Hepatocyte (in vitro differentiated cells): ENCODE measurements around the gene IL4R. TPM values are rescaled to one million over a fixed set of nuclear protein-coding genes. Genes with fewer than 3 reads are reported as not detected.

Source experiments
- DNase-seq: peaks from one replicate; pipeline ENCODE4 v3.0.0-alpha.2; 2016; ENCODE audit warnings: low spot score
- H2AFZ ChIP-seq: fragments of 200-600 bp; sonication (generic); 2 replicates; pipeline ENCODE4 v1.6.0; 2016; ENCODE audit warnings: antibody characterized with exemption, mild to moderate bottlenecking
- H3K27ac ChIP-seq: fragments of 200-600 bp; sonication (generic); 2 replicates; pipeline ENCODE4 v1.5.1; 2016; ENCODE audit warnings: mild to moderate bottlenecking
- H3K27me3 ChIP-seq: fragments of 200-600 bp; sonication (generic); 2 replicates; pipeline ENCODE4 v1.6.1; 2016
- H3K36me3 ChIP-seq: fragments of 200-600 bp; sonication (generic); replicated peaks from 2 replicates; pipeline ENCODE4 v1.5.1; 2016; ENCODE audit warnings: low read depth; ENCODE audit not compliant: insufficient read depth
- H3K4me1 ChIP-seq: fragments of 200-600 bp; sonication (generic); 2 replicates; pipeline ENCODE4 v1.5.1; 2016; ENCODE audit warnings: mild to moderate bottlenecking, moderate library complexity; ENCODE audit not compliant: insufficient read depth
- H3K4me2 ChIP-seq: fragments of 200-600 bp; sonication (generic); 2 replicates; pipeline ENCODE4 v1.6.0; 2016
- H3K4me3 ChIP-seq: fragments of 200-600 bp; sonication (generic); 2 replicates; pipeline ENCODE4 v1.5.1; 2016; ENCODE audit warnings: mild to moderate bottlenecking
- H3K79me2 ChIP-seq: fragments of 200-600 bp; sonication (generic); 2 replicates; pipeline ENCODE4 v1.6.0; 2017; ENCODE audit warnings: mild to moderate bottlenecking
- H3K9me2 ChIP-seq: fragments of 200-600 bp; sonication (generic); replicated peaks from 2 replicates; pipeline ENCODE4 v1.6.0; 2017; ENCODE audit warnings: mild to moderate bottlenecking; ENCODE audit not compliant: insufficient read depth
- H3K9me3 ChIP-seq: fragments of 200-600 bp; sonication (generic); 2 replicates; pipeline ENCODE4 v1.5.1; 2016; ENCODE audit warnings: low read depth, mild to moderate bottlenecking
- H4K20me1 ChIP-seq: fragments of 200-600 bp; sonication (generic); 2 replicates; pipeline ENCODE4 v1.6.0; 2016; ENCODE audit warnings: mild to moderate bottlenecking; ENCODE audit not compliant: insufficient read depth, poor library complexity, severe bottlenecking
- EZH2 ChIP-seq: fragments of 200-600 bp; sonication (generic); IDR thresholded peaks from 2 replicates; pipeline ENCODE4 v1.6.1; 2016; ENCODE audit warnings: antibody characterized with exemption, mild to moderate bottlenecking, borderline replicate concordance
- EZH2phosphoT487 ChIP-seq: fragments of 200-600 bp; sonication (generic); IDR thresholded peaks from one replicate; pipeline ENCODE4 v1.6.1; 2018; ENCODE audit warnings: antibody characterized with exemption, mild to moderate bottlenecking, low read depth, moderate library complexity; ENCODE audit not compliant: unreplicated experiment, severe bottlenecking
- WGBS: methylation state at CpG from one replicate; pipeline ENCODE4 v1.1.6; 2016; ENCODE audit warnings: low lambda C conversion rate; ENCODE audit errors: missing lambda C conversion rate; 5-methylcytosine and 5-hydroxymethylcytosine counted together
- polyA plus RNA-seq: library from polyadenylated mRNA; unstranded; fragments of >200 nt; fragmentation: Nextera tagmentation; extraction: Ambion mirVana; gene quantifications from 2 replicates; pipeline ENCODE4 v1.2.1, GENCODE V29; 2016
- total RNA-seq: library from RNA; depleted of rRNA; stranded (reverse); fragments of >200 nt; gene quantifications from 2 replicates; pipeline ENCODE4 v1.2.3, GENCODE V29; 2014
- TF ChIP-seq, protein P1 (sequence below): fragments of 200-600 bp; sonication (generic); IDR thresholded peaks from 2 replicates; pipeline ENCODE4 v1.5.1; 2016; ENCODE audit warnings: antibody characterized with exemption, mild to moderate bottlenecking; ENCODE audit not compliant: poor library complexity

IL4R gene
- total and polyA plus RNA-seq, 2 experiments from 2014 or later, result 22.3 to 23.6 TPM

DNA sequence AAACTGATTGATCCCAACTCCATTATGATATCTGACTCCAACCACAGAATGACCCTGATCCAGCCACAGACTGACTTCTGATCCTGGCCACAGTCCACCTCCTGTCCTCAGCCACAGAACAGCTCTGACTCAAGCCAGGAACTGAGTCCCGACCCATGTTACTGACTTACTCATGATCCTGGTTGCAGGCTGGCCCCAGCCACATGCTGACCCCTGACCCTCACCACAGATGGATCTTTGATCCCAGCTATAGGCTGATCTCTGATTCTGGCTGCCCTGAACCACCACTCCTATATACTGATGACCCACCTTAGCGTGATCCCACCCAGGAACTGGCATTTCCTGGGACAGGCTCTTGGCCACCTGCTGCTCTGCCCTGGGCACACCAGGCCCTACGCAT, 56.0 kb downstream of the IL4R start:
- Histone ChIP-seq H3K4me2 (no peak overlapping the region), H4K20me1 (no peaks in the 10 kb centered on the region), H2AFZ (no peak overlapping the region), H3K9me3 (no peaks in the 10 kb centered on the region), H3K27me3 (no peaks in the 10 kb centered on the region), H3K9me2 (no peaks in the 10 kb centered on the region), H3K4me1 (peaks cover 7% of the 10 kb centered on the region), H3K27ac (no peak overlapping the region), H3K4me3 (no peak overlapping the region), H3K36me3 (no peaks in the 10 kb centered on the region), H3K79me2 (no peaks in the 10 kb centered on the region)
- 86% methylated on average over 3 of the region's 3 CpGs for WGBS
- TF ChIP-seq EZH2 (no peak), EZH2phosphoT487 (no peak)
- TF ChIP-seq, protein P1, sequence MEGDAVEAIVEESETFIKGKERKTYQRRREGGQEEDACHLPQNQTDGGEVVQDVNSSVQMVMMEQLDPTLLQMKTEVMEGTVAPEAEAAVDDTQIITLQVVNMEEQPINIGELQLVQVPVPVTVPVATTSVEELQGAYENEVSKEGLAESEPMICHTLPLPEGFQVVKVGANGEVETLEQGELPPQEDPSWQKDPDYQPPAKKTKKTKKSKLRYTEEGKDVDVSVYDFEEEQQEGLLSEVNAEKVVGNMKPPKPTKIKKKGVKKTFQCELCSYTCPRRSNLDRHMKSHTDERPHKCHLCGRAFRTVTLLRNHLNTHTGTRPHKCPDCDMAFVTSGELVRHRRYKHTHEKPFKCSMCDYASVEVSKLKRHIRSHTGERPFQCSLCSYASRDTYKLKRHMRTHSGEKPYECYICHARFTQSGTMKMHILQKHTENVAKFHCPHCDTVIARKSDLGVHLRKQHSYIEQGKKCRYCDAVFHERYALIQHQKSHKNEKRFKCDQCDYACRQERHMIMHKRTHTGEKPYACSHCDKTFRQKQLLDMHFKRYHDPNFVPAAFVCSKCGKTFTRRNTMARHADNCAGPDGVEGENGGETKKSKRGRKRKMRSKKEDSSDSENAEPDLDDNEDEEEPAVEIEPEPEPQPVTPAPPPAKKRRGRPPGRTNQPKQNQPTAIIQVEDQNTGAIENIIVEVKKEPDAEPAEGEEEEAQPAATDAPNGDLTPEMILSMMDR, result no peak
- DNase-seq, result no peak

DNA sequence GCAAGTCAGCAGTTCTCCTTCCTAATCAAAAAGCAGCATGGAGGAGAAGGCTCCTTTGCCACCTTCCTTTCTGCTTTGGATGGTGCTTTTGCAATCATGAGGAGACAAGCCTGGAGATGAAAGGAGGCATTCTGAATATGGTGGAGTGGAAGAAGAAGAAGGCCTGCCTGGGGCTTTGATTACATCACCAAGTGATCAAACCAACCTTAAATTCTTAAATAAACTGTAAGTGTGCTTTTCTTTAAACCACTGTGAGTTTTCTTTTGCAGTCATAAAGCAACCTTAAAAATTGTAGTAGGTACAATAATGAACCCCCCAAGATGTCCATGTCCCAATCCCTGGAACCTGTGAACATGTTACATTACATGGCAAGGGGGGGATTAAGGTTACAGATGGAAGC, 56.5 kb downstream of the IL4R start:
- no peak for DNase-seq
- H3K4me3 ChIP-seq, result no peak overlapping the region
- H3K4me1 ChIP-seq, result peaks cover 5% of the 10 kb centered on the region
- H3K27me3 ChIP-seq, result no peaks in the 10 kb centered on the region
- TF ChIP-seq EZH2 (no peak), EZH2phosphoT487 (no peak)
- TF ChIP-seq, protein P1, result no peak
- no peak overlapping the region for H3K27ac ChIP-seq
- no peak overlapping the region for H3K4me2 ChIP-seq
- H3K9me3 ChIP-seq, result no peaks in the 10 kb centered on the region
- H3K9me2 ChIP-seq, result no peaks in the 10 kb centered on the region
- H3K79me2 ChIP-seq, result no peaks in the 10 kb centered on the region
- H3K36me3 ChIP-seq, result no peaks in the 10 kb centered on the region
- H4K20me1 ChIP-seq, result no peaks in the 10 kb centered on the region
- no peak overlapping the region for H2AFZ ChIP-seq

DNA sequence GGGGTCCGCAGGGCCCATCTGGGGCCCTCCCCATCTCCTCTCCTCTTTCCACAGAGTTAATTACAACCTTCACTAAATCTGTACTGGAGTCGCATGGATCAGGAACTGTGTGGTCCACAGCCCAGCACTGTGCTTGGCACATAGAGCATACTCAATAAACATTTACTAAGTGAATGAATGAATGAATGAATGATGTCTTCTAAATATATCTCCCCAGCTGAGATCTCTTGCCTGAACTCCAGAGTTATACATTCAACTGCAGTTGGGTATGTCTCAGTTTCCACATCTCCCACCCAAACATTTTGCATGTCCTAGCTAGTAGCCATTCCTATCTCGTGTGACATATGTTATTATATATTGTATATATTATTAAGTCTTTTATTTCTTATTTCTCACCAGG, 59.5 kb downstream of the IL4R start:
- no peaks in the 10 kb centered on the region for H4K20me1 ChIP-seq
- H3K27me3 ChIP-seq, result no peaks in the 10 kb centered on the region
- no peak overlapping the region for H2AFZ ChIP-seq
- no peaks in the 10 kb centered on the region for H3K79me2 ChIP-seq
- TF ChIP-seq EZH2 (no peak), EZH2phosphoT487 (no peak)
- TF ChIP-seq, protein P1, result no peak
- no peaks in the 10 kb centered on the region for H3K9me2 ChIP-seq
- no peak for DNase-seq
- H3K9me3 ChIP-seq, result no peaks in the 10 kb centered on the region
- no peak overlapping the region for H3K4me2 ChIP-seq
- H3K4me1 ChIP-seq, result no peaks in the 10 kb centered on the region
- WGBS, result 95% methylated on average over 3 of the region's 3 CpGs
- H3K4me3 ChIP-seq, result no peak overlapping the region
- H3K36me3 ChIP-seq, result no peaks in the 10 kb centered on the region
- no peak overlapping the region for H3K27ac ChIP-seq

DNA sequence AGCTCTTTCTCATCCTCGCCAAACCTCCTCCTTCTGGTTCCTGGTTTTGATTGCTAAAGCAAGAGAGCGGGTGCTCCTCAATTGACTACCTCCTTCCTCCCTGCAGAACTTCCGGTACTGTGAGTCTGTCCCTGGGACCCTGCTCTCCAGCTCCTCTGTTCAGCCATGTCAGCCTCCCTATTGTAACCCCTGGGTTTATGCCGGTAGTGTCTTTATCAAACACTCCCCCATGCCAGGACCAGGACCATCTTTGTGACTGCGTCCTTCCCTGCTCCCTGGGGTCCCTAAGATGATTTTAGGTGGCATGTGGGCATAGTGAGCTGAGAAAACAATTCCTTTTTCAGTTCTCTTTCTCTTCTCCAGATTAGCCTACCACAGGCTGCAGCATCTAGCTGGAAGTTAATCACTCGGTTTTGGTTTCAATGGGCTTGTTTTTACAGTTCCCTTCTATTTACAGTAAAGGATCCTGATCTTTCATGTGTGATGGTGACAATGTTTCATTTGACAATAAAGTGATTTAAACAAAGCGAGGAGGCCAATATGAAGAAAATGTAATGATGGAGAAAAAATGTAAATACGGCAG, 60.5 kb downstream of the IL4R start:
- Histone ChIP-seq H3K27me3 (no peaks in the 10 kb centered on the region), H3K4me1 (no peaks in the 10 kb centered on the region), H3K79me2 (no peaks in the 10 kb centered on the region), H2AFZ (no peak overlapping the region), H3K36me3 (no peaks in the 10 kb centered on the region), H3K27ac (no peak overlapping the region), H3K9me2 (no peaks in the 10 kb centered on the region), H4K20me1 (no peaks in the 10 kb centered on the region), H3K4me2 (no peak overlapping the region), H3K9me3 (no peaks in the 10 kb centered on the region), H3K4me3 (no peak overlapping the region)
- DNase-seq, result no peak
- TF ChIP-seq, protein P1, result no peak
- TF ChIP-seq EZH2phosphoT487 (no peak), EZH2 (no peak)
- WGBS, result 89% methylated on average over 8 of the region's 8 CpGs
